Measurements from ENCODE around the gene SCPEP1. TPM values are rescaled to one million over a fixed set of nuclear protein-coding genes. Genes with fewer than 3 reads are reported as not detected.
"Not testable (repeated sequence)": the region's sequence is repeated elsewhere in the genome, so short reads cannot be mapped to it uniquely, and the experiment has no call there.

SCPEP1 gene
- total RNA-seq, 1 experiment from 2014 or later = 29.6 TPM

- WGBS (ENCODE audit: extremely low coverage, insufficient read length, low lambda C conversion rate) = no CpG with 5 or more reads among the region's 6 CpGs
- not testable (repeated sequence) for H3T11ph ChIP-seq (ENCODE audit: low read length)
These were observed 12.2 kb upstream of the SCPEP1 start for GRCh38 chr17:56965681-56966080.

More at GRCh38 chr17:56965681-56966080, 12.2 kb upstream of the SCPEP1 start:
- H2AK5ac ChIP-seq (ENCODE audit: insufficient read length, low read length); H2BK5ac ChIP-seq (ENCODE audit: insufficient read length, low read length); H3K27me3 Mint-ChIP-seq (ENCODE audit: low read depth); H3K56ac ChIP-seq (ENCODE audit: insufficient read length, low read depth, low read length); H3K23me2 ChIP-seq (ENCODE audit: insufficient read length, low read depth, low read length, poor library complexity, severe bottlenecking); DNase-seq; H3K18ac ChIP-seq (ENCODE audit: insufficient read length, low read depth, low read length); H3K9me3 ChIP-seq (ENCODE audit: control insufficient read depth, low read depth, low read length); H3K4me3 Mint-ChIP-seq; H2BK15ac ChIP-seq (ENCODE audit: low read depth, low read length); H4K91ac ChIP-seq (ENCODE audit: insufficient read length, low read depth, low read length); H3K4me1 Mint-ChIP-seq; H2AFZ ChIP-seq (ENCODE audit: low read length); H3K4me2 ChIP-seq (ENCODE audit: insufficient read depth, insufficient read length, low read length); H4K8ac ChIP-seq (replicated peaks; ENCODE audit: insufficient read length, low read depth, low read length); H3K9me3 Mint-ChIP-seq; H3K27ac ChIP-seq (ENCODE audit: insufficient read length, low read depth, low read length); H4K5ac ChIP-seq (ENCODE audit: insufficient read length, low read depth, low read length); H2BK20ac ChIP-seq (ENCODE audit: low read depth, low read length, poor library complexity, severe bottlenecking); H3K36me3 Mint-ChIP-seq (ENCODE audit: insufficient read depth in 1 of 3, low read depth in 3 of 3); H2BK120ac ChIP-seq (ENCODE audit: low read depth, low read length, poor library complexity, severe bottlenecking); H3K79me2 ChIP-seq (ENCODE audit: insufficient read depth, low read length); H3K4ac ChIP-seq (ENCODE audit: low read depth, low read length); H3K27me3 ChIP-seq (ENCODE audit: insufficient read depth, low read length); H3K79me1 ChIP-seq (ENCODE audit: insufficient read depth, low read depth, low read length, poor library complexity, severe bottlenecking); H3K4me1 ChIP-seq (ENCODE audit: insufficient read depth, low read length); H4K20me1 ChIP-seq (ENCODE audit: control insufficient read depth, insufficient read depth, insufficient read length); H3K9ac ChIP-seq (ENCODE audit: extremely low read depth, insufficient read length, low read length); H2BK12ac ChIP-seq (ENCODE audit: insufficient read length, low read depth, low read length); H3K14ac ChIP-seq (ENCODE audit: insufficient read depth, low read length); H3K27ac Mint-ChIP-seq; H3K23ac ChIP-seq (ENCODE audit: insufficient read length, low read depth, low read length): not testable (repeated sequence)
